CD4-positive, CD25-positive, alpha-beta regulatory T cell (primary cell): ENCODE results near the gene NTMT1. TPM values are rescaled to one million over a fixed set of nuclear protein-coding genes. Genes with fewer than 3 reads are reported as not detected.

Experiments used
- ATAC-seq, 2 donors: fragments of 150-1000 bp; cut with Tn5 transposase; one replicate each; pipeline ENCODE4 v1.10.0; 2021; ENCODE audit warnings: low read depth in 2 of 2, moderate number of reproducible peaks in 2 of 2, moderate library complexity in 1 of 2
- DNase-seq, 3 donors: peaks; one replicate each; pipeline versions ENCODE4 v3.0.0 to v3.0.0-alpha.2; 2012 to 2022; ENCODE audit warnings: mixed read lengths in 1 of 3
- H3K27ac ChIP-seq: one replicate; pipeline ENCODE4 v1.7.0; 2013; ENCODE audit warnings: mild to moderate bottlenecking, low read length; ENCODE audit not compliant: insufficient read depth, poor library complexity, severe bottlenecking
- H3K27me3 ChIP-seq: one replicate; pipeline ENCODE4 v1.7.0; 2013; ENCODE audit warnings: low read length; ENCODE audit not compliant: control insufficient read depth, insufficient read depth
- H3K36me3 ChIP-seq: one replicate; pipeline ENCODE4 v1.7.0; 2013; ENCODE audit warnings: mild to moderate bottlenecking, low read length, moderate library complexity; ENCODE audit not compliant: control insufficient read depth, insufficient read depth
- H3K4me1 ChIP-seq: 2 replicates; pipeline ENCODE4 v1.7.0; 2013; ENCODE audit warnings: mild to moderate bottlenecking, low read length; ENCODE audit not compliant: insufficient read depth, control insufficient read depth, poor library complexity, severe bottlenecking
- H3K4me3 ChIP-seq: one replicate; pipeline ENCODE4 v1.7.0; 2013; ENCODE audit warnings: low read depth, mild to moderate bottlenecking, low read length, moderate library complexity
- H3K9me3 ChIP-seq, 2 experiments: 1 replicate in 1 of 2; 2 replicates in 1 of 2; pipeline ENCODE4 v1.7.0; 2013; ENCODE audit warnings: low read length in 2 of 2, mild to moderate bottlenecking in 1 of 2, moderate library complexity in 1 of 2; ENCODE audit not compliant: control insufficient read depth in 2 of 2
- H3K27ac Mint-ChIP-seq, 3 donors: one replicate each; pipeline ENCODE4 v1.8.0; 2020 to 2022; ENCODE audit warnings: mild to moderate bottlenecking in 3 of 3, mixed read lengths in 3 of 3, moderate library complexity in 2 of 3
- H3K27me3 Mint-ChIP-seq: one replicate; pipeline ENCODE4 v1.8.0; 2022; ENCODE audit warnings: mild to moderate bottlenecking, mixed read lengths
- H3K36me3 Mint-ChIP-seq: one replicate; pipeline ENCODE4 v1.8.0; 2020; ENCODE audit warnings: mixed read lengths
- H3K4me1 Mint-ChIP-seq, 4 donors: one replicate each; pipeline ENCODE4 v1.8.0; 2020 to 2022; ENCODE audit warnings: mixed read lengths in 4 of 4, mild to moderate bottlenecking in 1 of 4
- H3K4me3 Mint-ChIP-seq, 4 donors: one replicate each; pipeline ENCODE4 v1.8.0; 2020 to 2022; ENCODE audit warnings: mild to moderate bottlenecking in 4 of 4, mixed read lengths in 4 of 4, moderate library complexity in 3 of 4
- H3K9me3 Mint-ChIP-seq, 7 donors: one replicate each; pipeline ENCODE4 v1.8.0; 2020 to 2022; ENCODE audit warnings: mixed read lengths in 7 of 7, mild to moderate bottlenecking in 3 of 7, moderate library complexity in 2 of 7
- polyA plus RNA-seq, 4 donors: library from polyadenylated mRNA; unstranded; fragments of 300-500 nt; fragmentation: Illumina TruSeq; gene quantifications; one replicate each; pipeline ENCODE4 v1.2.3, GENCODE V29; 2021
- total RNA-seq: library from RNA; stranded (reverse); gene quantifications from one replicate; pipeline ENCODE4 v1.2.3, GENCODE V29; 2022

The NTMT1 gene
- total and polyA plus RNA-seq, 5 donors from 2014 or later: 37.4 to 56.7 (median 52.0) TPM

GRCh38 chr9:129612815-129613519 lies 13.0 kb upstream of the NTMT1 start:
- Mint-ChIP-seq H3K27me3 (peaks cover 22% of the 10 kb centered on the region), H3K27ac (no peak overlapping the region), H3K4me1 (peaks cover 0 to 22% (median 6%) of the 10 kb centered on the region in 4 donors), H3K36me3 (no peaks in the 10 kb centered on the region), H3K4me3 (no peak overlapping the region), H3K9me3 (no peaks in the 10 kb centered on the region)
- no peaks in the 10 kb centered on the region for H3K36me3 ChIP-seq
- no peaks in the 10 kb centered on the region for H3K27me3 ChIP-seq
- peaks cover 15% of the 10 kb centered on the region for H3K4me1 ChIP-seq
- no peak overlapping the region for H3K27ac ChIP-seq
- DNase-seq (no peak), ATAC-seq (no peak)
- H3K9me3 ChIP-seq: no peaks in the 10 kb centered on the region
- no peak overlapping the region for H3K4me3 ChIP-seq

- Mint-ChIP-seq H3K4me3 (peak overlapping the region in 2 of 4 donors; percentile 2 to 49), H3K36me3 (no peaks in the 10 kb centered on the region), H3K4me1 (peaks cover 0 to 15% (median 6%) of the 10 kb centered on the region in 4 donors), H3K9me3 (no peaks in the 10 kb centered on the region), H3K27me3 (peaks cover 29% of the 10 kb centered on the region), H3K27ac (no peak overlapping the region)
- Histone ChIP-seq H3K36me3 (no peaks in the 10 kb centered on the region), H3K4me3 (no peak overlapping the region), H3K27me3 (no peaks in the 10 kb centered on the region), H3K4me1 (peaks cover 15% of the 10 kb centered on the region), H3K27ac (no peak overlapping the region), H3K9me3 (no peaks in the 10 kb centered on the region)
- no peak for DNase-seq
- ATAC-seq: no peak
These were observed 12.3 kb upstream of the NTMT1 start for GRCh38 chr9:129613520-129614175.

GRCh38 chr9:129614932-129615331 lies 11.0 kb upstream of the NTMT1 start:
- H3K4me3 ChIP-seq: no peak overlapping the region
- DNase-seq: no peak
- peaks cover 0 to 1% (median 0%) of the 10 kb centered on the region in 7 donors for H3K9me3 Mint-ChIP-seq
- peaks cover 4% of the 10 kb centered on the region for H3K36me3 Mint-ChIP-seq
- H3K27me3 Mint-ChIP-seq: peaks cover 35% of the 10 kb centered on the region
- no peak overlapping the region for H3K27ac ChIP-seq
- H3K4me3 Mint-ChIP-seq: no peak overlapping the region
- H3K4me1 Mint-ChIP-seq: peaks cover 3 to 13% (median 7%) of the 10 kb centered on the region in 4 donors
- H3K4me1 ChIP-seq: peaks cover 12% of the 10 kb centered on the region
- no peaks in the 10 kb centered on the region for H3K9me3 ChIP-seq
- no peak for ATAC-seq
- no peaks in the 10 kb centered on the region for H3K36me3 ChIP-seq
- H3K27ac Mint-ChIP-seq: no peak overlapping the region
- peaks cover 3% of the 10 kb centered on the region for H3K27me3 ChIP-seq

GRCh38 chr9:129615407-129616285 lies 10.3 kb upstream of the NTMT1 start:
- DNase-seq (no peak), ATAC-seq (no peak)
- peaks cover 4% of the 10 kb centered on the region for H3K27me3 ChIP-seq
- H3K9me3 Mint-ChIP-seq: peaks cover 0 to 1% (median 0%) of the 10 kb centered on the region in 7 donors
- H3K4me3 Mint-ChIP-seq: no peak overlapping the region
- H3K36me3 Mint-ChIP-seq: peaks cover 4% of the 10 kb centered on the region
- H3K27me3 Mint-ChIP-seq: peaks cover 34% of the 10 kb centered on the region
- no peaks in the 10 kb centered on the region for H3K9me3 ChIP-seq
- peaks cover 17% of the 10 kb centered on the region for H3K4me1 ChIP-seq
- no peaks in the 10 kb centered on the region for H3K36me3 ChIP-seq
- H3K27ac Mint-ChIP-seq: no peak overlapping the region
- H3K4me3 ChIP-seq: no peak overlapping the region
- H3K27ac ChIP-seq: no peak overlapping the region
- H3K4me1 Mint-ChIP-seq: peaks cover 3 to 13% (median 6%) of the 10 kb centered on the region in 4 donors

GRCh38 chr9:129617167-129617566 lies 8.8 kb upstream of the NTMT1 start:
- Mint-ChIP-seq H3K4me1 (peaks cover 3 to 12% (median 6%) of the 10 kb centered on the region in 4 donors), H3K27ac (no peak overlapping the region), H3K27me3 (peaks cover 49% of the 10 kb centered on the region), H3K4me3 (peak overlapping the region in 1 of 4 donors; percentile 23), H3K36me3 (peaks cover 4% of the 10 kb centered on the region), H3K9me3 (peaks cover 0 to 1% (median 0%) of the 10 kb centered on the region in 7 donors)
- DNase-seq: peak in 1 of 3 donors; percentile 52
- H3K36me3 ChIP-seq: no peaks in the 10 kb centered on the region
- H3K4me3 ChIP-seq: no peak overlapping the region
- H3K4me1 ChIP-seq: peaks cover 10% of the 10 kb centered on the region
- no peak overlapping the region for H3K27ac ChIP-seq
- no peaks in the 10 kb centered on the region for H3K9me3 ChIP-seq
- peaks cover 9% of the 10 kb centered on the region for H3K27me3 ChIP-seq
- no peak for ATAC-seq

- no peak overlapping the region for H3K27ac ChIP-seq
- no peaks in the 10 kb centered on the region for H3K36me3 ChIP-seq
- Mint-ChIP-seq H3K36me3 (peaks cover 4% of the 10 kb centered on the region), H3K27me3 (peaks cover 67% of the 10 kb centered on the region), H3K4me1 (peaks cover 10 to 27% (median 19%) of the 10 kb centered on the region in 4 donors), H3K27ac (no peak overlapping the region), H3K9me3 (peaks cover 0 to 3% (median 0%) of the 10 kb centered on the region in 7 donors), H3K4me3 (peak overlapping the region in 2 of 4 donors; percentile 53 to 55)
- no peaks in the 10 kb centered on the region for H3K9me3 ChIP-seq
- peaks cover 9% of the 10 kb centered on the region for H3K27me3 ChIP-seq
- ATAC-seq (no peak), DNase-seq (no peak)
- H3K4me1 ChIP-seq: peaks cover 19% of the 10 kb centered on the region
- H3K4me3 ChIP-seq: no peak overlapping the region
These were observed 5.9 kb upstream of the NTMT1 start for GRCh38 chr9:129619787-129620668.
